ENCODE data around the gene BORCS8.

BORCS8 gene

DNA sequence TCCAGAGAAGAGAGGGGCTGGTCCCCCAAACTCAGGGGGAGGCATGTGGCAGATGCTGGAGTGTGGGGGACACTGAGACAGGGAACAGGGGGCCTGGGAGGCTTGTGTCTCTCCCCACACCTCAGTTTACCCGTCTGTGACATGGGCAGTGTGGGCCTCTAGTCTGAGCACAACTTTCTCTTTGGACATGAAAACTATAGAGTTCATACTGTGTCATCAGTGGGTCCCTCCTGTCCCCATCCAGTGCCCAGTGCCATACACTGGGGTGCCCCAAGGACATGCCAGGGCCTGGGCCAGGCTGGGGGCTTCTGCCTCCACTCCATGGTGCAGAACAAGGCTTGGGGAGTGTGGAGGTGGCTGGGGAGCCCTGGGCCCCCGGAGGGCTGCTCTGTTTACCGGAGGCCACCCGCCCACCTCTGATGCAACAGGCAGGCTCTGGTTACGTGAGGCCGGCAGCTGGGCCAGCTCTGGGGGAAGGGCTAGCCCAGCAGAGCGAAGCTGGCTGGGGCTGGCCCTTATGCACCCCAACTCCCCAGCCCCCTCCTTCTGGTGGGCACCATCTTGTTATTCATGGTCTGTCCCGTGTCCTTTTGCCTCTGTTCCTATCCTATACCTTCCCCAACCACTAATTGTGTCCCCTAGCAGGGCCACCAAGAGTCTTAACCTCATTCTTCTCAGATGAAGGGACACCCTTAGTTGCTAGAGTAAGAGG, 20.0 kb downstream of the BORCS8 start:
- in situ Hi-C loops (cut with HindIII; ENCODE audit: low sequenced_read_pairs): no loop called here
- TF ChIP-seq, protein P1, sequence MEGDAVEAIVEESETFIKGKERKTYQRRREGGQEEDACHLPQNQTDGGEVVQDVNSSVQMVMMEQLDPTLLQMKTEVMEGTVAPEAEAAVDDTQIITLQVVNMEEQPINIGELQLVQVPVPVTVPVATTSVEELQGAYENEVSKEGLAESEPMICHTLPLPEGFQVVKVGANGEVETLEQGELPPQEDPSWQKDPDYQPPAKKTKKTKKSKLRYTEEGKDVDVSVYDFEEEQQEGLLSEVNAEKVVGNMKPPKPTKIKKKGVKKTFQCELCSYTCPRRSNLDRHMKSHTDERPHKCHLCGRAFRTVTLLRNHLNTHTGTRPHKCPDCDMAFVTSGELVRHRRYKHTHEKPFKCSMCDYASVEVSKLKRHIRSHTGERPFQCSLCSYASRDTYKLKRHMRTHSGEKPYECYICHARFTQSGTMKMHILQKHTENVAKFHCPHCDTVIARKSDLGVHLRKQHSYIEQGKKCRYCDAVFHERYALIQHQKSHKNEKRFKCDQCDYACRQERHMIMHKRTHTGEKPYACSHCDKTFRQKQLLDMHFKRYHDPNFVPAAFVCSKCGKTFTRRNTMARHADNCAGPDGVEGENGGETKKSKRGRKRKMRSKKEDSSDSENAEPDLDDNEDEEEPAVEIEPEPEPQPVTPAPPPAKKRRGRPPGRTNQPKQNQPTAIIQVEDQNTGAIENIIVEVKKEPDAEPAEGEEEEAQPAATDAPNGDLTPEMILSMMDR (IDR thresholded peaks at IDR 0.05; ENCODE audit: low read depth, low read length): no peak
- peak; percentile 26 for DNase-seq (ENCODE audit: low read depth, low spot score)

DNA sequence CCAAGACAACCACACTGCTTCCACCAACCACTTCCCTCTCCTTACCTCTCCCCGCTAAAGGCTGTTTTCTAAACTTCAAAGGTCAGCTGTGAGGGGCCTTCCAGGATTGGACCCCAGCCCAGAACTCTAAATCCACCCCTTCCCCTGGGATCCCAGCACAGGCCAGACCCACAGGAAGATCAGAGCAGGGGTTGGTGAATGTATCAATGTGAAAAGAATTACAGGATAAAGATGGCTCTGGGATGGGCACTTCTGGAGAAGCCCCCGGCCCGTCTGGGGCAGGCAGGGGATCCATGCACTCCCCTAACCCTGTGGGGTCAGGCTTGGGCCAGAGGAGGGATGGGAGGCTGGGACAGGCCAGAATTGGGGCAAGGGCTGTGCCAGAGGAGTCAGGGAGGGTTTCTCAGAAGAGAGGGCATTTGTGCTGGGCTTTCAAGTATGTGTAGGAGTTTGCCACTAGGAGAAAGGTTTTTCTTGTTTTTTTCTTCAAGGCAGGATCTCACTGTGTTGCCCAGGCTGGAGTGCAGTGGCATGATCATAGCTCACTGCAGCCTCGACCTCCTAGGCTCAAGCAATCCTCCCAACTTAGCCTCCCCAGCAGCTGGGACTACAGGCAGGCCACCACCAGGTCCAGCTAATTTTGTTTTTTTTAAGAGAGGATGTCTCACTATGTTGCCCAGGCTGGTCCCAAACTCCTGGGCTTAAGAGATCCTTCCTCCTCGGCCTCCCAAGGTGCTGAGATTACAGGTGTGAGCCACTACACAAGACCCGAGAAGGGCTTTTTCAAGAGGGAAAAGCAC, 20.9 kb downstream of the BORCS8 start:
- in situ Hi-C loops (cut with HindIII; ENCODE audit: low sequenced_read_pairs): no loop called here
- TF ChIP-seq, protein P1 (IDR thresholded peaks at IDR 0.05; ENCODE audit: low read depth, low read length): no peak
- no peak for DNase-seq (ENCODE audit: low read depth, low spot score)
- H3K4me3 ChIP-seq (ENCODE audit: low read depth, low read length): no peak overlapping the region

More for the DNA sequence above, 20.0 kb downstream of the BORCS8 start:
- no peak overlapping the region for H3K4me3 ChIP-seq (ENCODE audit: low read depth, low read length)

DNA sequence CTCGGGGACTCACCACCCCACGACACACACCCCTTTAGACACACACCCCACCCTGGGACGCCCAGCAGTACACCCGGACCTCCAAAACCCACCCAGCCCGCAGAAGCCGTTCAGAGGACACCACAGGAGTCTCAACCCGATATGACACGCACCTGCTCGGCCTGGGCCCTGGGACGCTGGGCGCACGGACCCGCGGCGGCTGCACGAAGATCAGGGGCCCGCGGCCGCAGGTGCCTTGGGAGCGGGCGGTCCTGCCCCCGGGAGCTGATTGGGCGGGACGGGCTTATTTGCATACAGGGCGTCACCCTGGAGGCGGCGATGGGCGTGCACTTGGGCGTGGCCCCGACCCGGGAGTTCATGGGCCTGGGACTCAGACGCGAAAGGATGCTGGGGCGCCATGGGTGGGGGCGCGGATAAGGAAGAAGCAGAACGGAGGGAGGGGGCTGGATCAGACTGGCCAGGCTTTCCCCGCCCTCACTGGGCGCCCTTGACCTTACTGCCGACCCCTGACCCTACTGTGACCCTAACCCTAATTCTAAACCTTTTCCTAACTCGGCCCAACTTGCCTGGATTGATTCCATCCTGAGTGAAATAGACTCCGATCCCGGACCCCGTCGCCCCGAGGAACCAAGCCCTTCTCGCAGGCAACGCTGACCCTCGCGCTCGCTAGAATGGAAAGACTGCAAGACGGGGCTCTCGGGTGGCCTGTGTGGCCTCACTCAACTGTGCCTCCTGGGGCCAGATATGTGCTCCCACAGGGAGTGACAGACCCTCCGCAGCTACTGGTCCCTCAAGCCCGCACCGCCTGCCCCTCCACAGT, 21.7 kb downstream of the BORCS8 start, which contains the start of gene MEF2B:
Gene MEF2B (minus strand): TSS at position 211 of the 820 bp plus-strand sequence. CDS start 19,528 bp downstream, outside the sequence.
- peak; percentile 55 for DNase-seq (ENCODE audit: low read depth, low spot score)
- no peak within 1 kb of the TSS for H3K4me3 ChIP-seq (ENCODE audit: low read depth, low read length)
- in situ Hi-C loops (cut with HindIII; ENCODE audit: low sequenced_read_pairs): no loop called here
- TF ChIP-seq, protein P1 (IDR thresholded peaks at IDR 0.05; ENCODE audit: low read depth, low read length): no peak

DNA sequence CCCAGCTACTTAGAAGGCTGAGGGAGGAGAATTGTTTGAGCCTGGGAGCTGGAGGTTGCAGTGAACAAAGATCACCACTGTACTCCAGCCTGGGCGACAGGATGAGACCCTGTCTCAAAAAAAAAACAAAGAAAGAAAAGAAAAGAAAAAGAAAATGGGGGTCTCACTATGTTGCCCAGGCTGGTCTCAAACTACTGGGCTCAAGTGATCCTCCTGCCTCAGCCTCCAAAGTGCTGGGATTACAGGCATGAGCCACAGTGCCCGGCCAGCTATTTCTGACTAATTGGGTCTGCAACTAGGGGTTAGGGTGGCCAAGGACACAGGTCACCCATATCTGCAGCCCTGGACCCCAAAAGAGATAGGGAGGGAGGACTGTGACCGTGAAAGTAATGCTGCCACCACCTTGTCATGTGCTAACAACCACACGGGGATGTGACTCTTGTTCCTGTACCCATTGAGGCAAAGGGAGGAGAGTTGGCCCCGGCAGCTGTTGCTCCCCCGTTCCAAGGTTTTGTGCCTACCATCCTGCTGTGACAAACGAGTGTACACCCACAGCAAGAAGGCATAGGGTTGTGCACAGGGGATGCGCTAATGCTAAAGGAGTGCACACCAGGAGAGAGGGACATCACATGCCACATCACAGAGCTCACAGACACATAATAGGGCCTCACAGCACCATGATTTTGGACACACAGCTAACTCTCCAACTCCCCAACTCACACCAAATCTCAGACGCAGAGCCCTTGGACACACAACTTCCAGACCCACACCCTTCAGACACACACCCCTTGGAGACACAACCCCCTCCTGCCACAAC, 22.5 kb downstream of the BORCS8 start:
- no peak overlapping the region for H3K4me3 ChIP-seq (ENCODE audit: low read depth, low read length)
- no peak for DNase-seq (ENCODE audit: low read depth, low spot score)
- TF ChIP-seq, protein P1 (IDR thresholded peaks at IDR 0.05; ENCODE audit: low read depth, low read length): no peak
- in situ Hi-C loops (cut with HindIII; ENCODE audit: low sequenced_read_pairs): no loop called here

DNA sequence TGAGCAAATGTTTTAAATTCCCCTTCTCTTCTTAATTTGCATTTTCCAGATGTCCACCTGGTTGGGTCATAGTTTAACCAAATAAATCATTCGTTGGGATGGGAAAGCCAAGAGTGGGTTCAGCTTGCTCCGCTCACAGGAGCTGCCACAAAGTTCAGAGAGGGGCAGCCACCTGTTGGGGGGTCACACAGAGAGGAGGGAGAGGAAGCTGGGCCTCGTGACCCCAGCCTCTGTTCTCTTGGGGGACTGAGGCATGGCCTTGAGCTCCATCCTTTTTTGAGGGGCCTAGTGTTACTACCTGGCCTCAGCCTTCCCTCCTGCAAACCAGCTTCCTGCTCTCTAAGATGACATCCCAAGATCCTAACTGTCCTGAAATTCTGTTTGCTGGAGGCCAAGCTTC, 24.3 kb downstream of the BORCS8 start:
- in situ Hi-C loops (cut with HindIII; ENCODE audit: low sequenced_read_pairs): no loop called here
- TF ChIP-seq, protein P1 (IDR thresholded peaks at IDR 0.05; ENCODE audit: low read depth, low read length): no peak
- DNase-seq (ENCODE audit: low read depth, low spot score): no peak
- no peak overlapping the region for H3K4me3 ChIP-seq (ENCODE audit: low read depth, low read length)
